ENCODE measurements around the gene RYR3.

GRCh38 chr15:33445984-33446383 is 135.2 kb downstream of the RYR3 start:
- no peak for TF ChIP-seq POLR2A (IDR thresholded peaks at IDR 0.05; ENCODE audit: low read length)
- TF ChIP-seq GATA1 (IDR thresholded peaks at IDR 0.05; ENCODE audit: low read depth, low read length) = no peak
